SU-DHL-6 (cell line): ENCODE measurements around the gene TOGARAM2.

Experiments used
- EZH2phosphoT487 ChIP-seq: fragments of 200-600 bp; sonication (generic), shearing (Covaris generic); conservative IDR thresholded peaks from 2 replicates; pipeline ENCODE4 v1.6.1; 2018; ENCODE audit warnings: mild to moderate bottlenecking, antibody characterized with exemption, low read length, moderate library complexity, mixed read lengths
- TF ChIP-seq, protein P1 (sequence below): fragments of 200-600 bp; sonication (generic); IDR thresholded peaks from one replicate; pipeline ENCODE4 v1.5.1; 2017; ENCODE audit warnings: antibody characterized with exemption, mild to moderate bottlenecking, low read length, moderate library complexity; ENCODE audit not compliant: insufficient read depth, poor library complexity, severe bottlenecking

DNA sequence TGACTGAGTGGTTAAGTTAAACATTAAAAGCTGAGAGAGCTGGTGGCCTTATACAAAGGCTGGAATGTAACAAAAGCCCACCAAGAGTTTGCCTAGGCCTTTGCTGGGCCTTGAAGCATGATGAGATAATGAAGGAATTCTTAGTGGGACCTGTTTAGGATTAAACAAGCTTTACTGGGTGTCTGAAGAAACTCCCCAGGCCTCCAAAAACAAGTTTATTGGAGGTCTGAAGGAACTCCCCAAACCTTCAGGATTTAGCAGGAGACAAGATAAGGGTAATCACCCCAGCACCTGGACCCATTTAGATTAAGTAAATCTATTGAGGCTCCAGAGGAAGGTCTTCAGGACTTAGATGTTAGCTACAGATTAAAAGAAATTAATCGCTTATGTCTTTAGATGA lies 74.5 kb downstream of the TOGARAM2 start:
- TF ChIP-seq, protein P1, sequence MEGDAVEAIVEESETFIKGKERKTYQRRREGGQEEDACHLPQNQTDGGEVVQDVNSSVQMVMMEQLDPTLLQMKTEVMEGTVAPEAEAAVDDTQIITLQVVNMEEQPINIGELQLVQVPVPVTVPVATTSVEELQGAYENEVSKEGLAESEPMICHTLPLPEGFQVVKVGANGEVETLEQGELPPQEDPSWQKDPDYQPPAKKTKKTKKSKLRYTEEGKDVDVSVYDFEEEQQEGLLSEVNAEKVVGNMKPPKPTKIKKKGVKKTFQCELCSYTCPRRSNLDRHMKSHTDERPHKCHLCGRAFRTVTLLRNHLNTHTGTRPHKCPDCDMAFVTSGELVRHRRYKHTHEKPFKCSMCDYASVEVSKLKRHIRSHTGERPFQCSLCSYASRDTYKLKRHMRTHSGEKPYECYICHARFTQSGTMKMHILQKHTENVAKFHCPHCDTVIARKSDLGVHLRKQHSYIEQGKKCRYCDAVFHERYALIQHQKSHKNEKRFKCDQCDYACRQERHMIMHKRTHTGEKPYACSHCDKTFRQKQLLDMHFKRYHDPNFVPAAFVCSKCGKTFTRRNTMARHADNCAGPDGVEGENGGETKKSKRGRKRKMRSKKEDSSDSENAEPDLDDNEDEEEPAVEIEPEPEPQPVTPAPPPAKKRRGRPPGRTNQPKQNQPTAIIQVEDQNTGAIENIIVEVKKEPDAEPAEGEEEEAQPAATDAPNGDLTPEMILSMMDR: no peak
- no peak for TF ChIP-seq EZH2phosphoT487
